ENCODE results near the gene ZIC3.

Gene ZIC3

GRCh38 chrX:137573324-137574101 is 7.6 kb downstream of the ZIC3 start:
- in situ Hi-C loops (cut with HindIII; ENCODE audit: low sequenced_read_pairs) = no loop called here

- in situ Hi-C loops (cut with HindIII; ENCODE audit: low sequenced_read_pairs) = no loop called here
Measured at GRCh38 chrX:137574102-137574783, 8.3 kb downstream of the ZIC3 start.

- in situ Hi-C loops (cut with HindIII; ENCODE audit: low sequenced_read_pairs) = no loop called here
Measured at GRCh38 chrX:137574784-137575293, 8.9 kb downstream of the ZIC3 start.

DNA sequence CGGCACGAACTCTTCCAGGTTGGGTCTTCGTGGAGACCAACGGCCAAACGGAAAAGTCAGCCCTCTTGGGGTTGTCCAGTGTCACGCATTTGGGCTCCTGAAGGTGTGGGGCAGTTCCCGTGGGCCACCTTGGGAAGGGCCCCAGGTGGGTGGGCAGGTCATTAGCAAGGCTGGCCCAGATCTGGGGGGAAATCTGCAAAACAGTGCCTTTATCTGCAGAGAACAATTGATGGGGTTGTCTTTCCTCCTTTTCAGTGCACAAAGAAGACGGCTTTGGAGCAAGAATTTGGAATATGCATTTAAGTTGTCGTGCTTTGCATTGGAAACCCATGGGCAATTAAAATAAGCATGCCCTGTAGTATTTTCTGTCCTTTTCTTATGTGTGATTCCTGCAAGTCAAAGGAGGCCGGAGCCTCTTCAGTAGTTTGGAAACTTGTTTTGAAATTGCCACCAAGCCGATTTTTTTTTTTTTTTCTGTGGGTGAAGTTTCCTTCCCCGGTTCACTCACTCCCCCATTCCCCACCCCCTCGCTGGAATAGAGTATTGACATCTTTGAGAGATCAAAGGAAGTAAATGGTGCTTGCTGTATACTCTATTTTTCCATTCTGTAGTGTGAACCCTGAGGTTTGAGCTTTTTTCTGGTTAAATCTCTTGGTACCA is 9.8 kb downstream of the ZIC3 start:
- in situ Hi-C loops (cut with HindIII; ENCODE audit: low sequenced_read_pairs) = no loop called here

GRCh38 chrX:137587151-137587550 is 21.2 kb downstream of the ZIC3 start:
- in situ Hi-C loops (cut with HindIII; ENCODE audit: low sequenced_read_pairs) = no loop called here

DNA sequence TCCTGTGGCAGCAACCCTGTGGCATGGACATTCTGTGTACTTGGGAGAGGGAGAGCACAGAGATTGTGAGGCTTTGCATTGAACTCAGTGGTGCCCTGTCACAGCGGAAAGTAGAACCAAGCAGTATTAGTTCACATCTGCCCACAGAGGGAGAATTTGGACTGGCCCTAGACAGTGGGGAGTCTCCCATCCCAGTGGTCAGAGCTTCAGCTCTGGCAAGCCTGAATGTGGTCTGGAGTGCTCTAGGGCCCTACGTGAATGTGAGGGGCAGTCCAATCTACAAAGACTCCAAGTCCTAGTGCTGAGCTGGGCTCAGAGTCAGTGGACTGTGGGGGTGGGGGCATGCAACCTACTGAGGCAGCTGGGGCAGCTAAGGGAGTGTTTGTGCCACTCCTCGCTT is 34.8 kb downstream of the ZIC3 start:
- in situ Hi-C loops (cut with HindIII; ENCODE audit: low sequenced_read_pairs) = no loop called here

Measured in endothelial cell of hepatic sinusoid (primary cell).